Neural progenitor cell (in vitro differentiated cells): ENCODE results near the gene UGT2A3. TPM values are rescaled to one million over a fixed set of nuclear protein-coding genes. Genes with fewer than 3 reads are reported as not detected.

Experiments
- DNase-seq: peaks from one replicate; pipeline ENCODE4 v3.0.0-alpha.2; 2016; ENCODE audit warnings: low spot score
- H2AFZ ChIP-seq: fragments of 200-600 bp; sonication (generic); replicated peaks from 2 replicates; pipeline ENCODE4 v1.6.1; 2016; ENCODE audit warnings: antibody characterized with exemption
- H3F3A ChIP-seq: fragments of 200-600 bp; sonication (generic); 2 replicates; pipeline ENCODE4 v1.6.1; 2016; ENCODE audit warnings: antibody characterized with exemption, low read depth
- H3K27ac ChIP-seq: fragments of 200-600 bp; sonication (generic); 2 replicates; pipeline ENCODE4 v1.5.1; 2016; ENCODE audit warnings: mild to moderate bottlenecking
- H3K27me3 ChIP-seq: fragments of 200-600 bp; sonication (generic); 2 replicates; pipeline ENCODE4 v1.6.1; 2016; ENCODE audit warnings: mild to moderate bottlenecking, moderate library complexity
- H3K36me3 ChIP-seq: fragments of 200-600 bp; sonication (generic); 2 replicates; pipeline ENCODE4 v1.5.1; 2016
- H3K4me1 ChIP-seq: fragments of 200-600 bp; sonication (generic); 2 replicates; pipeline ENCODE4 v1.6.1; 2016; ENCODE audit warnings: mixed run types
- H3K4me2 ChIP-seq: fragments of 200-600 bp; sonication (generic); 2 replicates; pipeline ENCODE4 v1.6.1; 2016
- H3K4me3 ChIP-seq: fragments of 200-600 bp; sonication (generic); 2 replicates; pipeline ENCODE4 v1.5.1; 2016
- H3K79me2 ChIP-seq: fragments of 200-600 bp; sonication (generic); 2 replicates; pipeline ENCODE4 v1.6.1; 2016; ENCODE audit warnings: low read depth
- H3K9ac ChIP-seq: fragments of 200-600 bp; sonication (generic); 2 replicates; pipeline ENCODE4 v1.6.1; 2016
- H3K9me3 ChIP-seq: fragments of 200-600 bp; sonication (generic); 2 replicates; pipeline ENCODE4 v1.5.1; 2016; ENCODE audit warnings: low read depth
- H4K20me1 ChIP-seq: fragments of 200-600 bp; sonication (generic); 2 replicates; pipeline ENCODE4 v1.6.1; 2016; ENCODE audit warnings: low read depth
- H3K27ac Mint-ChIP-seq: 3 replicates; pipeline ENCODE4 v1.8.0; 2021; ENCODE audit warnings: mixed read lengths
- H3K27me3 Mint-ChIP-seq: 2 replicates; pipeline ENCODE4 v1.8.0; 2022; ENCODE audit warnings: low read depth, mild to moderate bottlenecking, inconsistent platforms, moderate library complexity, mixed read lengths; ENCODE audit not compliant: insufficient read depth
- H3K36me3 Mint-ChIP-seq: 3 replicates; pipeline ENCODE4 v1.8.0; 2021; ENCODE audit warnings: mixed read lengths
- H3K4me1 Mint-ChIP-seq: 3 replicates; pipeline ENCODE4 v1.8.0; 2021; ENCODE audit warnings: mixed read lengths
- H3K4me3 Mint-ChIP-seq: 3 replicates; pipeline ENCODE4 v1.8.0; 2021; ENCODE audit warnings: mild to moderate bottlenecking, moderate library complexity, mixed read lengths
- H3K9me3 Mint-ChIP-seq: 3 replicates; pipeline ENCODE4 v1.8.0; 2020; ENCODE audit warnings: mixed read lengths
- EZH2 ChIP-seq: fragments of 200-600 bp; sonication (generic); IDR thresholded peaks from 2 replicates; pipeline ENCODE4 v1.6.1; 2017; ENCODE audit warnings: antibody characterized with exemption, mild to moderate bottlenecking, moderate library complexity
- EZH2phosphoT487 ChIP-seq: fragments of 200-600 bp; sonication (generic); IDR thresholded peaks from 2 replicates; pipeline ENCODE4 v1.6.1; 2017; ENCODE audit warnings: antibody characterized with exemption
- total RNA-seq: library from RNA; depleted of rRNA; stranded (reverse); fragments of >200 nt; gene quantifications from 2 replicates; pipeline ENCODE4 v1.2.3, GENCODE V29; 2015; ENCODE audit warnings: low replicate concordance
- TF ChIP-seq, protein P1 (sequence below): fragments of 200-600 bp; sonication (generic); IDR thresholded peaks from 2 replicates; pipeline ENCODE4 v1.5.1; 2017; ENCODE audit warnings: antibody characterized with exemption, mild to moderate bottlenecking

The UGT2A3 gene
- total RNA-seq, 1 donor from 2014 or later: not detected

DNA sequence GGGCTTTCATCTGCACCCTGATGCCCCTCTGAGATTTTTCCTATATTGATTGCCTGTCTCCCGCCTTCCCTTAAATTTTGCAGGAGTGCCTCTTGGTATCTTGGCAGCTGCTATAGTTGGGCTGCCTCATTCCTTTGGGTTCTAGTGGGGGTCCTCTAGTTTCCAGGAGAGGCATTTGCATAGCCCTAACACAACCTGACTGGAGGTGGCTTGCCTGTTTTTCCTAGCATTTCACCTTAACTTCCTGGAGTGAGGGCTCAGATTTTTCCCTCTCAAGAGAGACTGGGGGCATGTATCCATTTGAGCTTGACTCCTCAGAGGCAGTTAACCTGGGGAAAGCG, 46.0 kb downstream of the UGT2A3 start:
- H3F3A ChIP-seq: peaks cover 17% of the 10 kb centered on the region
- Mint-ChIP-seq H3K36me3 (no peaks in the 10 kb centered on the region), H3K9me3 (no peaks in the 10 kb centered on the region), H3K4me3 (no peak overlapping the region), H3K27me3 (peaks cover 3% of the 10 kb centered on the region), H3K27ac (no peak overlapping the region), H3K4me1 (peaks cover 24% of the 10 kb centered on the region)
- H3K27ac ChIP-seq: no peak overlapping the region
- H3K4me1 ChIP-seq: peaks cover 14% of the 10 kb centered on the region
- H2AFZ ChIP-seq: peak overlapping the region; percentile 97
- TF ChIP-seq EZH2 (no peak), EZH2phosphoT487 (no peak)
- TF ChIP-seq, protein P1, sequence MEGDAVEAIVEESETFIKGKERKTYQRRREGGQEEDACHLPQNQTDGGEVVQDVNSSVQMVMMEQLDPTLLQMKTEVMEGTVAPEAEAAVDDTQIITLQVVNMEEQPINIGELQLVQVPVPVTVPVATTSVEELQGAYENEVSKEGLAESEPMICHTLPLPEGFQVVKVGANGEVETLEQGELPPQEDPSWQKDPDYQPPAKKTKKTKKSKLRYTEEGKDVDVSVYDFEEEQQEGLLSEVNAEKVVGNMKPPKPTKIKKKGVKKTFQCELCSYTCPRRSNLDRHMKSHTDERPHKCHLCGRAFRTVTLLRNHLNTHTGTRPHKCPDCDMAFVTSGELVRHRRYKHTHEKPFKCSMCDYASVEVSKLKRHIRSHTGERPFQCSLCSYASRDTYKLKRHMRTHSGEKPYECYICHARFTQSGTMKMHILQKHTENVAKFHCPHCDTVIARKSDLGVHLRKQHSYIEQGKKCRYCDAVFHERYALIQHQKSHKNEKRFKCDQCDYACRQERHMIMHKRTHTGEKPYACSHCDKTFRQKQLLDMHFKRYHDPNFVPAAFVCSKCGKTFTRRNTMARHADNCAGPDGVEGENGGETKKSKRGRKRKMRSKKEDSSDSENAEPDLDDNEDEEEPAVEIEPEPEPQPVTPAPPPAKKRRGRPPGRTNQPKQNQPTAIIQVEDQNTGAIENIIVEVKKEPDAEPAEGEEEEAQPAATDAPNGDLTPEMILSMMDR: no peak
- H3K36me3 ChIP-seq: no peaks in the 10 kb centered on the region
- H4K20me1 ChIP-seq: no peaks in the 10 kb centered on the region
- no peak overlapping the region for H3K9ac ChIP-seq
- H3K4me2 ChIP-seq: peak overlapping the region; percentile 72
- H3K4me3 ChIP-seq: peak overlapping the region; percentile 42
- no peak for DNase-seq
- H3K79me2 ChIP-seq: no peaks in the 10 kb centered on the region
- H3K9me3 ChIP-seq: no peaks in the 10 kb centered on the region
- no peaks in the 10 kb centered on the region for H3K27me3 ChIP-seq

DNA sequence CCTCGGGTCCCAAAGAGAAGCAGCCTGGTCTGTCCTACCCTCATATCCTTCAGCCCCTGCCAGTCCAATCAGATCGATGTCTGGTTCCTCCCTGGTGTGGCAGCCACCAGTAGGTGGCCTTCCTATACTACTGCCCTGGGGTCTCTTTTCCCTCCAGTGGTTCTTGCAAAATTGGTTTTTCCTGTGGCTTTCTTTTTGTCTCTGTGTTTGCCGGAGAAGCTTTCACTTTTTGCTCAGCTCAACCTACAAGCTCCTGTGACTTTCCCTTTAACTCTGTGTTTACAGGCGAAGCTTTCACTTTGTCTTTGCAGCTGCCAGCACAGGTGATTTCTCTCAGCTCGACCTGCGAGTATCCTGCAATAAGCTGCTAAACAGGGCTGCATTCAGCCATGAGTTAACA, 46.8 kb downstream of the UGT2A3 start:
- Histone ChIP-seq H3K36me3 (no peaks in the 10 kb centered on the region), H3F3A (peaks cover 17% of the 10 kb centered on the region), H3K4me1 (peaks cover 14% of the 10 kb centered on the region), H3K4me2 (peak overlapping the region; percentile 30), H3K79me2 (no peaks in the 10 kb centered on the region), H3K27ac (no peak overlapping the region), H3K4me3 (no peak overlapping the region), H3K27me3 (no peaks in the 10 kb centered on the region), H2AFZ (peak overlapping the region; percentile 89), H4K20me1 (no peaks in the 10 kb centered on the region), H3K9ac (no peak overlapping the region), H3K9me3 (no peaks in the 10 kb centered on the region)
- no peak overlapping the region for H3K4me3 Mint-ChIP-seq
- TF ChIP-seq EZH2: no peak
- TF ChIP-seq, protein P1: peak; percentile 36
- H3K4me1 Mint-ChIP-seq: peaks cover 21% of the 10 kb centered on the region
- peak; percentile 19 for DNase-seq
- peaks cover 3% of the 10 kb centered on the region for H3K27me3 Mint-ChIP-seq
- peak overlapping the region; percentile 40 for H3K27ac Mint-ChIP-seq
- no peaks in the 10 kb centered on the region for H3K36me3 Mint-ChIP-seq
- H3K9me3 Mint-ChIP-seq: no peaks in the 10 kb centered on the region

DNA sequence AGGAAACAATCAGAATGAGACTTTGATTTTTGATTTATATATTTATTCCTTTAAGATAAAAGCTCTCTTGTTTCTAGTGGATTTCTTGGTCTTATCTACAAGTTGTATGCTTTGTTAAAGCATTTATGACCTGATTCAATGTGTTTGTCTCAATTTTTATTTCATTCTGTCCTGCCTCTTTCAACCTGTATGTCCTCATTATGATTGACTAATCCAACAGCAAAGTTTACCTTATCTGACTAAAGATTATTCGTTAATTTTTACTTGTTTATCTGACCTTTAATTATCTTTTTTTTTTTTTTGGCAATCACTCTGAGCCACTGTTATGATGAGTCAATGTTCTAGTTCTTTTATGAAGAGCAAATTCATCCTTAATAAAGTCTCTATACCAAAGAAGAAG, 54.9 kb downstream of the UGT2A3 start:
- H3K4me3 Mint-ChIP-seq: no peak overlapping the region
- no peak overlapping the region for H3K27ac Mint-ChIP-seq
- Histone ChIP-seq H3K9ac (no peak overlapping the region), H3K27me3 (no peaks in the 10 kb centered on the region), H3K27ac (no peak overlapping the region), H2AFZ (no peak overlapping the region), H3K9me3 (no peaks in the 10 kb centered on the region), H3K4me2 (no peak overlapping the region), H3K4me1 (no peaks in the 10 kb centered on the region), H3K79me2 (no peaks in the 10 kb centered on the region), H3F3A (no peaks in the 10 kb centered on the region), H4K20me1 (no peaks in the 10 kb centered on the region), H3K4me3 (no peak overlapping the region), H3K36me3 (no peaks in the 10 kb centered on the region)
- no peak for TF ChIP-seq EZH2phosphoT487
- no peak for TF ChIP-seq EZH2
- TF ChIP-seq, protein P1: no peak
- no peak for DNase-seq
- no peaks in the 10 kb centered on the region for H3K27me3 Mint-ChIP-seq
- no peaks in the 10 kb centered on the region for H3K4me1 Mint-ChIP-seq
- H3K9me3 Mint-ChIP-seq: no peaks in the 10 kb centered on the region
- no peaks in the 10 kb centered on the region for H3K36me3 Mint-ChIP-seq
